Endothelial cell of umbilical vein (primary cell): ENCODE data around the gene AP5S1.

Source experiments
- CTCF ChIP-seq, 2 donors: IDR thresholded peaks; 1 replicate in 1 of 2; 2 replicates in 1 of 2; pipeline ENCODE4 v1.5.1; 2011; ENCODE audit warnings: low read length in 2 of 2, mild to moderate bottlenecking in 2 of 2, moderate library complexity in 2 of 2, control low read depth in 1 of 2, inconsistent platforms in 1 of 2, low read depth in 1 of 2; ENCODE audit not compliant: insufficient read depth in 1 of 2; ENCODE audit errors: extremely low read depth in 1 of 2
- EZH2 ChIP-seq: IDR thresholded peaks from 2 replicates; pipeline ENCODE4 v1.6.1; 2012; ENCODE audit warnings: borderline replicate concordance, low read depth, mild to moderate bottlenecking, moderate library complexity, low read length, inconsistent platforms; ENCODE audit not compliant: severe bottlenecking
- MAX ChIP-seq: IDR thresholded peaks from 2 replicates; pipeline ENCODE4 v1.6.1; 2011; ENCODE audit not compliant: insufficient read depth, insufficient read length
- POLR2AphosphoS5 ChIP-seq: IDR thresholded peaks from 2 replicates; pipeline ENCODE4 v1.6.1; 2012; ENCODE audit warnings: low read depth, mild to moderate bottlenecking, control low read depth, low read length, moderate library complexity; ENCODE audit not compliant: insufficient read depth

GRCh38 chr20:3782597-3782996 is 37.8 kb upstream of the AP5S1 start:
- no peak for TF ChIP-seq POLR2AphosphoS5
- TF ChIP-seq MAX, result no peak
- TF ChIP-seq EZH2, result no peak
- no peak for TF ChIP-seq CTCF (IDR thresholded peaks at IDR 0.05; ENCODE audit: extremely low read depth in 1 of 2, insufficient read depth in 1 of 2, low read depth in 1 of 2, low read length in 2 of 2)
